A673 (cell line): ENCODE results near the gene KCTD16. TPM values are rescaled to one million over a fixed set of nuclear protein-coding genes. Genes with fewer than 3 reads are reported as not detected.

Experiments used
- BruUV-seq: library from RNA; stranded (reverse); fragments of 400-500 nt; replicated peaks from 2 replicates; lab custom pipeline; 2021; lab: Mats Ljungman, UMichigan
- CTCF ChIA-PET: fragments of 300-600 bp; sonication (Branson Sonifier 250); formaldehyde crosslinking; loops from one replicate; lab custom pipeline; 2022; ENCODE audit warnings: antibody characterized with exemption; lab: Charles Lee
- POLR2A ChIA-PET: fragments of 300-600 bp; sonication (Branson Sonifier 250); formaldehyde crosslinking; loops from one replicate; lab custom pipeline; 2022; ENCODE audit warnings: antibody characterized with exemption; ENCODE audit not compliant: low non-redundant PET; lab: Charles Lee
- DNase-seq: peaks from one replicate; pipeline ENCODE4 v3.0.0-alpha.2; 2015; ENCODE audit warnings: low spot score
- H3K27ac ChIP-seq: fragments of 200-600 bp; sonication (generic); 2 replicates; pipeline ENCODE4 v1.5.1; 2016; ENCODE audit warnings: mixed run types, low read depth, mild to moderate bottlenecking, mixed read lengths, antibody characterized with exemption, low read length; ENCODE audit not compliant: poor library complexity, severe bottlenecking
- H3K27me3 ChIP-seq: fragments of 200-600 bp; sonication (generic); replicated peaks from 2 replicates; pipeline ENCODE4 v1.6.1; 2017; ENCODE audit warnings: mixed run types, low read depth, mild to moderate bottlenecking, mixed read lengths, antibody characterized with exemption, low read length; ENCODE audit not compliant: insufficient read depth, poor library complexity
- H3K36me3 ChIP-seq: fragments of 200-600 bp; sonication (generic); 2 replicates; pipeline ENCODE4 v1.6.1; 2016; ENCODE audit warnings: mixed run types, mild to moderate bottlenecking, mixed read lengths, antibody characterized with exemption, low read length; ENCODE audit not compliant: insufficient read depth, poor library complexity, severe bottlenecking
- H3K4me1 ChIP-seq: fragments of 200-600 bp; sonication (generic); 2 replicates; pipeline ENCODE4 v1.6.1; 2017; ENCODE audit warnings: mixed run types, mild to moderate bottlenecking, mixed read lengths, antibody characterized with exemption, low read length; ENCODE audit not compliant: insufficient read depth, poor library complexity, severe bottlenecking
- H3K4me3 ChIP-seq: fragments of 200-600 bp; sonication (generic); 2 replicates; pipeline ENCODE4 v1.5.1; 2016; ENCODE audit warnings: low read depth, mixed run types, mild to moderate bottlenecking, mixed read lengths, low read length; ENCODE audit not compliant: poor library complexity, severe bottlenecking
- H3K9me3 ChIP-seq: fragments of 200-600 bp; sonication (generic); 2 replicates; pipeline ENCODE4 v1.6.1; 2016; ENCODE audit warnings: mixed run types, low read depth, mild to moderate bottlenecking, mixed read lengths, antibody characterized with exemption, low read length; ENCODE audit not compliant: poor library complexity, severe bottlenecking
- CTCF ChIP-seq: fragments of 300-800, 200-600 bp; sonication (generic); conservative IDR thresholded peaks from 2 replicates; pipeline ENCODE4 v1.5.1; 2017; ENCODE audit warnings: low read depth, mild to moderate bottlenecking, antibody characterized with exemption, low read length, moderate library complexity, mixed read lengths
- EZH2 ChIP-seq: fragments of 200-600 bp; sonication (generic); IDR thresholded peaks from 2 replicates; pipeline ENCODE4 v1.6.1; 2017; ENCODE audit warnings: borderline replicate concordance, low read depth, mild to moderate bottlenecking, mixed read lengths, antibody characterized with exemption, low read length; ENCODE audit not compliant: poor library complexity, severe bottlenecking
- intact Hi-C: fragments of 100-400 bp; cut with micrococcal nuclease; formaldehyde crosslinking; loops from one replicate; pipeline ENCODE4 v1.10.0; 2022; ENCODE audit not compliant: unreplicated experiment
- total RNA-seq: library from RNA; stranded (reverse); gene quantifications from 2 replicates; pipeline ENCODE4 v1.2.3, GENCODE V29; 2021

The KCTD16 gene
- total RNA-seq, 1 experiment from 2014 or later = 1.1 TPM

GRCh38 chr5:144254552-144254951, 83.9 kb downstream of the KCTD16 start:
- Histone ChIP-seq H3K9me3 (no peaks in the 10 kb centered on the region), H3K36me3 (no peaks in the 10 kb centered on the region), H3K4me1 (no peaks in the 10 kb centered on the region), H3K27me3 (no peaks in the 10 kb centered on the region), H3K27ac (no peak overlapping the region), H3K4me3 (no peak overlapping the region)
- ChIA-PET POLR2A (no interaction called here), CTCF (no interaction called here)
- DNase-seq = no peak
- TF ChIP-seq EZH2 (no peak), CTCF (no peak)
- intact Hi-C loops = no loop called here
- no TSS peak for BruUV-seq

DNA sequence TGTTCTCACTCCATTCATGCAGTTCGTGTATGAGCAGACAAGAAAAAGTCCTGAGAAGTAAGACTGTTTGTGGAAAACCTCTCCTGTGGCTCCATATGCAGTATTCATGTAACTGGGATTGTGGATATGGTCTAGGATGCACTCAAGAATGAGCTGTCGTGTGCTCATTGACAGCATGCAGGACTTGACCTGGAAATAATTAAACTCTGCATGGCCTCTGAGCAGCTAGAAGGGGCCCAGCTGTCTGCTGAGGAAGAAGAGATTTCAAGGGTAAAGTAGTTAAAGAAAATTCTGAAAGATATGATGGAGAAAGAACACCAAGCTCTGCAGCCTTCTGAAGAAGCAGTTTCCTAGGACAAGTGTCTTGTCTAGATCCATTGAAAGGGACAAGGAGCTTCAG, 89.4 kb downstream of the KCTD16 start:
- Histone ChIP-seq H3K4me1 (no peaks in the 10 kb centered on the region), H3K36me3 (no peaks in the 10 kb centered on the region), H3K9me3 (no peaks in the 10 kb centered on the region), H3K27me3 (no peaks in the 10 kb centered on the region), H3K4me3 (no peak overlapping the region), H3K27ac (no peak overlapping the region)
- POLR2A ChIA-PET = no interaction called here
- CTCF ChIA-PET = no interaction called here
- intact Hi-C loops = no loop called here
- TF ChIP-seq CTCF (no peak), EZH2 (no peak)
- BruUV-seq = no TSS peak
- no peak for DNase-seq

DNA sequence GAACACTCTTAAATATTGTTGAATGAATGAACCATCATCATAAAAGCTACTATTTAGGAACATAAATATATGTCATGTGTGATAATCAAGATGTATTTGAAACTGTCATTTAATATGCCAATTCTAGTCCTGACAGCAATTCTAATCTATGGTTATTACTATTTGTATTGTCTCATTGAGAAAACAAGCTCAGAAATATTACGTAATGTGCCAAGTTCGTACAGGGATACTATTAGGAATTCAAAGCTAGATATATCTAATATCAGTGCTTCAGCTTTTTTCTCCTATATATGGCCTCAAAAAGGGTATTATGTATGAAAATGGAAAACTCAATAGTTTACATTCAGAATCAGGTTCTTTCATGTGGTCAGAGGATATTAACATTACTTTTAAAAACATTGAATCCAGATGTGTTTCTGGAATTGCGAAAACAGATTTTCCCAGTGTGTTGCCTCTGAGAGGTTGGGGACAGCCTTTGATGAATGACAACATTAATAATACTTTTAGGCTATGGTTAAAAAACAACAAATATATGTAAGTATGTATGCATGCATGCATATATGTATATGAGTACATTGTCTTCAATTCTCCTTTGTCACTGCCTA, 95.1 kb downstream of the KCTD16 start:
- intact Hi-C loops = no loop called here
- no peak overlapping the region for H3K4me3 ChIP-seq
- H3K4me1 ChIP-seq = no peaks in the 10 kb centered on the region
- CTCF ChIA-PET = no interaction called here
- no peaks in the 10 kb centered on the region for H3K36me3 ChIP-seq
- no peak for DNase-seq
- no peaks in the 10 kb centered on the region for H3K27me3 ChIP-seq
- BruUV-seq = no TSS peak
- TF ChIP-seq CTCF = no peak
- POLR2A ChIA-PET = no interaction called here
- H3K27ac ChIP-seq = no peak overlapping the region
- no peaks in the 10 kb centered on the region for H3K9me3 ChIP-seq
